HG03196 (cell line): ENCODE results near the gene PPM1D.
"Not testable (repeated sequence)": the region's sequence is repeated elsewhere in the genome, so short reads cannot be mapped to it uniquely, and the experiment has no call there.

Experiments
- ATAC-seq: cut with Tn5 transposase; IDR thresholded peaks from one replicate; pipeline ENCODE4 v1.9.1; 2021; ENCODE audit not compliant: unreplicated experiment

The PPM1D gene

DNA sequence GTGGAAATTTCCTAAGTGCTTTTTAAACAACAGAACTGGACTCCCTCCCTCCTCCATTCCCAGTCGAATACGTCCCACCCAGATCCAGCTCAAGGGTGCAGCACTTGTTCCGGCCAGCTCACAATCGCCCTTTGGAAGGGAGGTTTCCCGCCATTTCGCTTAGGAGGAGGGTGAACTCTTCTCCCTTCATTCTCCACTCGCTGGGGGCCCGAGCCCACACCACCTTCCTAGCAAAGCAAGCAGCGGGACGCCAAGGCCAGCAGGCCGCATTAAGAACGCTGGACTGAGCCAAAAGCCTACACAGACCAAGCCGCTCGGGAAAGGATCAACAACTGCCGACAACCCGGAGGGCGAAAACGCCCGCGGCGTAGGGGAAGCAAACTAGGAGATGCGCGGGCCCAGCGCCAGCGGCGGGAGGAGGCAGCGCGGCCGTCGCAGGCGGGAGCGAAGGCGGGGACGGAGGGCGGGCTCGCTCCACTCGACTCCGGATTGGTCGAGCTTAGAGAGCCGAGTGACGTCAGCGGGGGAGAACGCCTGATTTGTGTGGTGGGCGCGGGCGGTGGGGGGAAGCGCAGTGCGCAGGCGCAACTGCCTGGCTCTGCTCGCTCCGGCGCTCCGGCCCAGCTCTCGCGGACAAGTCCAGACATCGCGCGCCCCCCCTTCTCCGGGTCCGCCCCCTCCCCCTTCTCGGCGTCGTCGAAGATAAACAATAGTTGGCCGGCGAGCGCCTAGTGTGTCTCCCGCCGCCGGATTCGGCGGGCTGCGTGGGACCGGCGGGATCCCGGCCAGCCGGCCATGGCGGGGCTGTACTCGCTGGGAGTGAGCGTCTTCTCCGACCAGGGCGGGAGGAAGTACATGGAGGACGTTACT lies at the start of gene PPM1D:
PPM1D (plus strand) TSS at position 574 of the 870 bp plus-strand sequence; CDS start at position 796, 222 bp downstream.
- peak; percentile 90 for ATAC-seq

DNA sequence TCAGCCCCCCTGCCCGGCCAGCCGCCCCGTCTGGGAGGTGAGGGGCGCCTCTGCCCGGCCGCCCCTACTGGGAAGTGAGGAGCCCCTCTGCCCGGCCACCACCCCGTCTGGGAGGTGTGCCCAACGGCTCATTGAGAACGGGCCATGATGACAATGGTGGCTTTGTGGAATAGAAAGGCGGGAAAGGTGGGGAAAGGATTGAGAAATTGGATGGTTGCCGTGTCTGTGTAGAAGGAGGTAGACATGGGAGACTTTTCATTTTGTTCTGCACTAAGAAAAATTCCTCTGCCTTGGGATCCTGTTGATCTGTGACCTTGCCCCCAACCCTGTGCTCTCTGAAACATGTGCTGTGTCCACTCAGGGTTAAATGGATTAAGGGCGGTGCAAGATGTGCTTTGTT lies 47.7 kb upstream of the PPM1D start:
- not testable (repeated sequence) for ATAC-seq

GRCh38 chr17:60554377-60554788 lies 45.6 kb upstream of the PPM1D start:
- no peak for ATAC-seq

DNA sequence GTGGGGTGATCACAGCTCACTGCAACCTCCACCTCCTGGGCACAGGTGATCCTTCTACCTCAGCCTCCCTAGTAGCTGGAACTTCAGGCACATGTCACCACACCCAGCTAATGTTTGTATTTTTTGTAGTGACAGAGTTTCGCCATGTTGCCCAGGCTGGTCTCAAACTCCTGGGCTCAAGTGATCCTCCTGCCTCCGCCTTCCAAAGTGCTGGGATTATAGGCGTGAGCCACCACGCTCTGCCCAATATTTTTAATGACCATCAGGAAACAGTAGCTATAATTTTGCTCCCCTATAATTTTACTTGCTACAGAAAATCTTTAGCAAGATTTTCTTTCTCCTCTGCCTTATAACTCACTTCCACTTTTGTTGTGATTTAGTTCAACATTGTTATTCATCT lies 44.2 kb upstream of the PPM1D start:
- no peak for ATAC-seq

DNA sequence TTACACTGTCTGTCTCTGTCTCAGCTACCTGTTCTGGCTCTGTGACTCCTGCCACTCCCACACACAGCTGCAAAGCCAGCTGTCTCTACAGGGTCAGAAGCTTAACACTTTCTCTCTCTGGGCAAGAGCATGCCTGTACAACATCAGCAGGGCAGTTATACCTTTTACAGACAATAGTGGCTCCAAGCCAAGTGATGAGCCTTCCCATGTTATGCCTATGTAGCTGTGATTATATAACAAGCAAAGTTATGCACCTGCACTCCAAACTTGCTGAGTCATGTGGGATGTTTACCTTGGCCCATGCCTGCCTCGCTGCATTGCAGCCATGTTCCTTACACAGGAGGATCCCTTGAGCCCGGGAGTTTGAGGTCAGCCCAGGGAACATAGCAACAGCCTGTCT lies 42.2 kb upstream of the PPM1D start:
- no peak for ATAC-seq

DNA sequence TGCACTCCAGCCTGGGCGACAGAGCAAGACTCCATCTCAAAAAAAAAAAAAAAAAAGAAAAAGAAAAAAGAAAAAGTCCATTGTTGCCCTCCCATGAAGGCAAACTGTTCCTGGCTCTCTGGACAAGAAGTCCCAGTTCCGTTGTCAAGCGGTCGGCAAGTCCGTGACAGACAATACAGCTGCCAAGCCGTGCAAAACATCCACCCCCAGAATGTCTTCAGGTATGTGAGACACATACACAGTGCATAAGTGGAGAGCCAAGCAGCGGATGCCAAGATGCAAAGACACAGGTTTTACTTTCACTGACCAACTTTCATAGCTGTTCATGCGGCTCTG lies 40.4 kb upstream of the PPM1D start:
- no peak for ATAC-seq

DNA sequence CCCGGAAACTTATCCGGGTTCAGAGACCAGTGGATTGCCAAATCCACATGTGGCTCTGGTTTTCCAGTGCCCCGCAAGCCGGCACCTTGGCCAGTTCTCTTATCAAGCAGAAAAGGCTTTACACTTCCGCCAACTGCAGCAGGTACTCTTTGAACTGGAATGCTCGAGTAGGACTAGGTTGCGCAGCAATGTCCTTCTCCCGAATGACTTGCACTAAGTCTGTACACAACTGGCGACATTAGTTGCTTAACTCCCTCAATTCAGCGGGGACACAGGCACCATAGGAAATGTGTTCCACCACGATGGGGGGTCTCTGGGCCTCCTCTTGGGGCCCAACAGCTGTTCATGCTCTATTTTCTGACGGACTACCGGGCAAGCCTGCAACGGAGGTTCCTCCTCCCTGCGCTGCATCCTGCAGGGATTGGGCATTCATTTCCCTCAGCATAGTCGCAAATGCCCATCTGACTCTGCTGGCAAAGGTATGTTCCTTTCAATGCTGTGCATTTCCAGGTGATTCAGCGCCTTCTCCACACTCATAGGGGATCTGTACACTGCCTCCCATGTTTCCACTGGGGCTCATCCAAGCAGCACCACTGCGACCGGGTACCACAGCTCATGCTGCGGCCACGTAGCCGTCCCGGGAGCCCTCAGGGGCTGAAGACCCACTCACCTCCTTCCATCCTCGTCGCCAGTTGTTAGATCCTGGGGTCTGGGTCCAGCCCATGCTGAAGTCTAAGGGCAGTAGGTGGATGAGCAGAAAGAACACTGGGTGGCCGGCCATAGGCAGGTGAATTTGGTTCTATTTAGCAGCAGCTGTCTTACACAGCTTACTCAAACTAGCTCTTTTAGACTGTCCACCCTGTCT lies 39.8 kb upstream of the PPM1D start:
- no peak for ATAC-seq

DNA sequence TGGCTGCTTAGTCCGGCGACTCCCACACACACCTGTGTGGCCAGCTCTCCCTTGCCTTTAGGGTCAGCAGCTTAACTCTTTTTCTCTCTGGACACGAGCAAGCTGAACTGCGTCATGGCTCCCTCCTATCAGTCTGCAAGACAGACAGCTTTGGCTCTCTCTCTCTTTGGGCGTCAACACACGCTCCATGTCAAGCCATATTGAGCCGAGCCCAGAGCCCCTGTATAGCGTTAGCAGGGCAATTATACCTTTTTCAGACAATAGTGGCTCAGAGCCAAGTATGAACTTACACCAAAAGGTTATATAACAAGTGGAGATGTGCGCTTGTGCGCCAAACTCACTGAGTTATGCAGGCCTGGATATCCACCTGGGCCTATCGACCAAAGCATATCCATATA lies 39.1 kb upstream of the PPM1D start:
- no peak for ATAC-seq

GRCh38 chr17:60562421-60562820 lies 37.6 kb upstream of the PPM1D start:
- no peak for ATAC-seq

- no peak for ATAC-seq
Observed at GRCh38 chr17:60563743-60564142, 36.2 kb upstream of the PPM1D start.

DNA sequence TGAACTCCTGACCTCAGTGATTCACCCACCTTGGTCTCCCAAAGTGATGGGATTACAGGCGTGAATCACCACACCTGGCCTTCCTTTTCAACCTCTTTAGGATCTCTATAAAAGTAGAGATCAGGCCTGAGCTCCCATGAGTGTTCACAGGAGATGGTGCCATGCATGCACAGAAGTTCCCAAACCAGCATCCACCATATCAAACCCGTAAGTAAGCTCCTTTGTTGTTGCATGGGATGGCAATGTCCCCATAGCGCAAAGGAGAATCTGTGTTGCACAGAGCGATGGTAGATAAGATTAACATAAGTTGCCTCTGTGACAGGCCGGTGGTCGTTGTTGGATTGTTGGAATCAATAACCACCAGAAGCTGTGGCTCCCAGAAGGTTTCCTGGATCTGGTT lies 34.8 kb upstream of the PPM1D start:
- no peak for ATAC-seq

- no peak for ATAC-seq
Observed at GRCh38 chr17:60573236-60574051, 26.5 kb upstream of the PPM1D start.

DNA sequence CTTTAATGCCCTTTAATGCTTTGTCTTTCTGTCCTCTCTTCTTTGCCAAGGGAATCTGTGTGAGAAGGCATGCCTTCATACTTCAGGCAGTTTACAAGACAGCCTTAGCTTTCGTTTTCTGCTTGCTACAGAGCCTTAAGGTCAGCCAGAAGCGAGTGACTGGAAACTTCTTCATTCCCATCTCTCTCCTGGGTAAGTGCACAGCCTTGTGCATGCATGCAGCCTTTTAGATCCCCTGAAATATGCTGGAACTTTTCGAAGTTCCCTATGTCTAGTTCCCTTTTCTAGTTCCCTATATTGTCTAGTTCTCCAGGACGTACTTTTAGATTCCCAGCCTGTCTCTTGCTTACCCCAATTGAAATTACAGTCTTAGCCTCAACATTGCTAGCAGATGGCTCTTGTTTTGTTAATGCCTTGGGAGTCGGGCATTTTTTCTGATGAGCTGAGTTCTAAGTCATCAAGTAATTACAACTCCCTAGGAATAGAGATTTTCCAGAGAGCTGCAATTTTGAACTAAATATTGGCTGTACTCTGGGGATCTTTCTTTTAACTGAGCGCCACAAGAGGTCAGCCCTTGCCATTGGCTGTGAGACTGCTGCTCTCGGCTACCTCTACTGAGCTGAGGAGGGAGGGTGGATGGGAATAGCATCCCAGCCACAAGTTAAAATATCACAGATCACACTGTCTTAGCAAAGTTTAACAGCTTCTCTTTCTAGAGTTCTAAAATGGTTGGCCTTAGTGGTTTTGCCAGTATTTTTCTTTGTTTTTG lies 22.7 kb upstream of the PPM1D start:
- ATAC-seq = no peak

GRCh38 chr17:60579090-60579489 lies 20.9 kb upstream of the PPM1D start:
- ATAC-seq = no peak

- no peak for ATAC-seq
Observed at GRCh38 chr17:60579551-60579950, 20.4 kb upstream of the PPM1D start.

- no peak for ATAC-seq
Observed at GRCh38 chr17:60583008-60583407, 17.0 kb upstream of the PPM1D start.

DNA sequence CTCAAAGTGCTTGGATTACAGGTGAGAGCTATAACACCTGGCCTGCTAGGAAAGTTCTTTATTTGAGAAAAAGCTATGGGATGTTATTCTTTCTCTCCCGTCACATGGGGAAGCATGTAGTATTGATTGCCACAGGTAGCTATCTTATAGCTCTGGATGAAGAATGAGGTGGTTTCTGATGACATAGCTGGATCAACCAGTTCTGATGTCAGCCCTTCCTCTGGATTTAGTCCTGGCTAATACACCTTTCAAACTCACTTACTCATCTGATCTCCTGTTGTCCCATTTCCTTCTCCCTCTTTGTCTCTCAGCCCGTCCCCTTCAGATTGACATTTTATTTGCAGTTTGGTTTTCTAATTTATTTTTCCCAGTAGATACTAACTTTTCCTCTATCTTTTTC lies 14.1 kb upstream of the PPM1D start:
- ATAC-seq = no peak

GRCh38 chr17:60586288-60586974 lies 13.6 kb upstream of the PPM1D start:
- ATAC-seq = no peak

GRCh38 chr17:60590070-60590469 lies 9.9 kb upstream of the PPM1D start:
- no peak for ATAC-seq

DNA sequence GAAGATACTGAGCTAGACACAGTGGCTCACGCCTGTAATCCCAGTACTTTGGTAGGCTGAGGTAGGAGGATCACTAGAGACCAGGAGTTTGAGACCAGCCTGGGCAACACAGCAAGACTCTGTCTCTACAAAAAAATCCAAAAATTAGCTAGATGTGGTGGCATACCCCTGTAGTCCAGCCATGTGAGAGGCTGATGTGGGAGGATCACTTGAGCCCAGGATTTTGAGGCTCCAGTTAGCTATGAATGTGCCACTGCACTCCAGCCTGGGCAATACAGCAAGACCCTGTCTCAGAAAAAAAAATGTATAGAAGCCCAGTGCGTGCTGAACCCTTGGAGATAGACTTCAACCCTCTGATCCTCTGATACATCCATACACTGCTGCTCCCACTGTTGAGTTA lies 7.2 kb upstream of the PPM1D start:
- ATAC-seq = no peak
